GM12878 (cell line): ENCODE data around the gene CELF6. TPM values are rescaled to one million over a fixed set of nuclear protein-coding genes. Genes with fewer than 3 reads are reported as not detected.

Source experiments
- ATAC-seq: fragments of 200-7000 bp; cut with Tn5 transposase; 3 replicates; pipeline ENCODE4 v1.9.1; 2020; ENCODE audit warnings: mild to moderate bottlenecking, moderate library complexity
- BruUV-seq: library from RNA; stranded (reverse); fragments of 400-500 nt; replicated peaks from 2 replicates; lab custom pipeline; 2021; lab: Mats Ljungman, UMichigan
- CTCF ChIA-PET: fragments of 300-600 bp; sonication (Branson Sonifier 250); formaldehyde crosslinking; extraction: SDS; loops from one replicate; lab custom pipeline; 2021; ENCODE audit warnings: inconsistent platforms; lab: Yijun Ruan, JAX
- POLR2A ChIA-PET: fragments of 350-600 bp; formaldehyde crosslinking; extraction: SDS; loops from one replicate; lab custom pipeline; 2021; ENCODE audit warnings: inconsistent platforms; lab: Charles Lee
- RAD21 ChIA-PET: fragments of 300-600 bp; sonication (Branson Sonifier 250); formaldehyde crosslinking; loops from one replicate; lab custom pipeline; 2023; ENCODE audit warnings: antibody characterized with exemption; ENCODE audit not compliant: unreplicated experiment; lab: Charles Lee
- SMC1A ChIA-PET: fragments of 300-600 bp; sonication (Branson Sonifier 250); formaldehyde crosslinking; loops from one replicate; lab custom pipeline; 2023; ENCODE audit not compliant: unreplicated experiment, uncharacterized antibody; lab: Charles Lee
- DNase-seq: peaks from one replicate; pipeline ENCODE4 v3.0.0-alpha.2; 2011; ENCODE audit warnings: low read depth, low spot score
- FAIRE-seq: peaks from 3 replicates; lab custom pipeline; 2011; peaks lifted over from hg19 to GRCh38; lab: Jason Lieb, UNC
- H2AFZ ChIP-seq: 2 replicates; pipeline ENCODE4 v1.6.0; 2011; ENCODE audit warnings: low read depth, low read length, control low read depth; ENCODE audit not compliant: control insufficient read depth
- H3K27ac ChIP-seq: 2 replicates; pipeline ENCODE4 v1.5.1; 2011; ENCODE audit warnings: control low read depth; ENCODE audit not compliant: control insufficient read depth, insufficient read depth
- H3K27me3 ChIP-seq, 2 experiments: replicated peaks in 1 of 2; 2 replicates each; pipeline versions ENCODE4 v1.6.0 to v1.6.1; 2011; ENCODE audit warnings: low read length in 1 of 2; ENCODE audit not compliant: control insufficient read depth in 2 of 2, insufficient read depth in 2 of 2
- H3K36me3 ChIP-seq, 2 experiments: 2 replicates each; pipeline ENCODE4 v1.5.1; 2011; ENCODE audit warnings: low read length in 1 of 2; ENCODE audit not compliant: control insufficient read depth in 2 of 2, insufficient read depth in 2 of 2
- H3K4me1 ChIP-seq: 2 replicates; pipeline ENCODE4 v1.6.1; 2011; ENCODE audit warnings: mild to moderate bottlenecking, low read length, moderate library complexity, mixed read lengths; ENCODE audit not compliant: control insufficient read depth, insufficient read depth
- H3K4me2 ChIP-seq: 2 replicates; pipeline ENCODE4 v1.6.0; 2011; ENCODE audit warnings: control low read depth; ENCODE audit not compliant: control insufficient read depth, insufficient read depth
- H3K4me3 ChIP-seq: fragments of 200-600 bp; sonication (generic); 2 replicates; pipeline ENCODE4 v1.5.1; 2016
- H3K79me2 ChIP-seq: 2 replicates; pipeline ENCODE4 v1.6.0; 2011; ENCODE audit warnings: low read length; ENCODE audit not compliant: control insufficient read depth, insufficient read depth
- H3K9ac ChIP-seq: 2 replicates; pipeline ENCODE4 v1.8.0; 2011; ENCODE audit warnings: low read length, control low read depth, mixed read lengths; ENCODE audit not compliant: control insufficient read depth, insufficient read depth
- H3K9me3 ChIP-seq: replicated peaks from 3 replicates; pipeline ENCODE4 v1.5.1; 2011; ENCODE audit warnings: mild to moderate bottlenecking, low read length; ENCODE audit not compliant: control insufficient read depth, insufficient read depth
- H4K20me1 ChIP-seq: 2 replicates; pipeline ENCODE4 v1.6.0; 2011; ENCODE audit not compliant: control insufficient read depth, insufficient read depth
- CEBPZ ChIP-seq: fragments of 150-350 bp; IDR thresholded peaks from 2 replicates; pipeline ENCODE4 v1.6.1; 2016; ENCODE audit warnings: low read depth, low read length
- CHD4 ChIP-seq: fragments of 200-600 bp; sonication (generic); IDR thresholded peaks from 2 replicates; pipeline ENCODE4 v1.6.1; 2016; ENCODE audit warnings: mild to moderate bottlenecking
- E2F4 ChIP-seq: IDR thresholded peaks from 2 replicates; pipeline ENCODE4 v1.6.1; 2012; ENCODE audit warnings: low read depth, low read length, improper control_type of control experiment
- EGR1 ChIP-seq, 2 experiments: IDR thresholded peaks; 1 replicate in 1 of 2; 2 replicates in 1 of 2; pipeline ENCODE4 v1.6.1; 2011 to 2012; ENCODE audit warnings: low read depth in 2 of 2, low read length in 2 of 2, borderline replicate concordance in 1 of 2, mild to moderate bottlenecking in 1 of 2, moderate library complexity in 1 of 2
- FOS ChIP-seq: IDR thresholded peaks from 3 replicates; pipeline ENCODE4 v1.6.1; 2011; ENCODE audit warnings: borderline replicate concordance; ENCODE audit not compliant: insufficient read length; ENCODE audit errors: extremely low read depth
- GATAD2B ChIP-seq: fragments of 450-650 bp; conservative IDR thresholded peaks from 2 replicates; pipeline ENCODE4 v1.6.1; 2017; ENCODE audit warnings: low read depth, mild to moderate bottlenecking, moderate library complexity
- MXI1 ChIP-seq: fragments of 150-350 bp; IDR thresholded peaks from 2 replicates; pipeline ENCODE4 v1.6.1; 2011; ENCODE audit warnings: low read depth, mild to moderate bottlenecking, inconsistent platforms, low read length, improper control_type of control experiment
- SMARCA5 ChIP-seq: fragments of 450-650 bp; IDR thresholded peaks from 2 replicates; pipeline ENCODE4 v1.6.1; 2017; ENCODE audit warnings: mild to moderate bottlenecking
- TCF7 ChIP-seq: IDR thresholded peaks from 2 replicates; pipeline ENCODE4 v1.6.1; 2014; ENCODE audit warnings: antibody characterized with exemption, borderline replicate concordance
- USF2 ChIP-seq: IDR thresholded peaks from 2 replicates; pipeline ENCODE4 v1.6.1; 2011; ENCODE audit warnings: low read depth, low read length, improper control_type of control experiment, borderline replicate concordance
- ZNF217 ChIP-seq: fragments of 450-650 bp; IDR thresholded peaks from 2 replicates; pipeline ENCODE4 v1.6.1; 2017; ENCODE audit warnings: antibody characterized with exemption, mild to moderate bottlenecking
- ZNF622 ChIP-seq: fragments of 450-650 bp; IDR thresholded peaks from 2 replicates; pipeline ENCODE4 v1.6.1; 2017; ENCODE audit warnings: mild to moderate bottlenecking, inconsistent platforms
- ZNF687 ChIP-seq: fragments of 450-650 bp; IDR thresholded peaks from 2 replicates; pipeline ENCODE4 v1.6.1; 2017; ENCODE audit warnings: mild to moderate bottlenecking, moderate library complexity
- WGBS: methylation state at CpG from one replicate; pipeline ENCODE4 v1.1.6; 2016; ENCODE audit warnings: low lambda C conversion rate; ENCODE audit not compliant: insufficient replicate concordance, insufficient coverage; ENCODE audit errors: missing lambda C conversion rate; 5-methylcytosine and 5-hydroxymethylcytosine counted together
- in situ Hi-C: fragments of 300-500 bp; cut with MboI; formaldehyde crosslinking; loops from 9 replicates; pipeline ENCODE4 v1.14.3; 2018; ENCODE audit warnings: mixed read lengths
- intact Hi-C: fragments of 100-400 bp; cut with micrococcal nuclease; formaldehyde crosslinking; loops from one replicate; pipeline ENCODE4 v1.14.2; 2022; ENCODE audit not compliant: unreplicated experiment
- polyA plus RNA-seq, 11 experiments: library from polyadenylated mRNA; depleted of rRNA in 4 of 11; unstranded in 6 of 11; stranded (reverse) in 5 of 11; fragments of >200 nt; fragmentation: Nextera tagmentation in 4 of 11; fragmentation: Illumina TruSeq in 1 of 11; extraction: Ambion mirVana in 4 of 11; extraction: Trizol in 1 of 11; gene quantifications; 1 replicate in 1 of 11; 2 replicates in 10 of 11; pipeline versions ENCODE4 v1.2.1 to v1.2.3, GENCODE V29; 2011 to 2016; ENCODE audit warnings: inconsistent platforms in 2 of 11, missing spikeins in 2 of 11, low read depth in 1 of 11
- total RNA-seq, 4 experiments: library from RNA; depleted of rRNA in 3 of 4; stranded (reverse); fragments of >200 nt in 3 of 4; fragmentation: Illumina TruSeq in 1 of 4; extraction: Trizol in 1 of 4; gene quantifications; 2 replicates each; pipeline versions ENCODE4 v1.2.1 to v1.2.3, GENCODE V29; 2013 to 2021

Gene CELF6
- total and polyA plus RNA-seq, 10 of the 15 experiments (the other 5 are each of a cell fraction or from before 2014, with no cell fraction given), result 0.06 to 0.54 (median 0.23) TPM; not detected in 1

- Histone ChIP-seq H3K4me2 (no peak overlapping the region), H3K36me3 (peaks cover 6 to 12% of the 10 kb centered on the region in 2 experiments), H2AFZ (no peak overlapping the region), H3K4me3 (no peak overlapping the region), H3K79me2 (no peaks in the 10 kb centered on the region), H3K27ac (no peak overlapping the region), H3K9ac (no peak overlapping the region), H3K27me3 (no peaks in the 10 kb centered on the region), H3K4me1 (no peaks in the 10 kb centered on the region), H4K20me1 (no peaks in the 10 kb centered on the region), H3K9me3 (no peaks in the 10 kb centered on the region)
- ChIA-PET SMC1A (interaction anchor here (1.6 kb wide), 1 partner anchor 16 kb away, joined by 6 read pairs; no protein-coding TSS in a partner anchor), RAD21 (interaction anchor here (1.4 kb wide), 1 partner anchor 11 kb away, joined by 4 read pairs; no protein-coding TSS in a partner anchor), CTCF (interaction anchor here (1.2 kb wide), 1 partner anchor 54 kb away, joined by 3 read pairs; no protein-coding TSS in a partner anchor), POLR2A (interaction anchor here (0.7 to 1.6 kb wide), 2 partner anchors 16 to 36 kb away, joined by 3 to 9 read pairs; no protein-coding TSS in a partner anchor)
- no peak for ATAC-seq
- in situ Hi-C loops (no loop called here), intact Hi-C loops (no loop called here)
- BruUV-seq, result no TSS peak
- FAIRE-seq, result no peak
- DNase-seq, result no peak
- 98% methylated on average over 2 of the region's 2 CpGs for WGBS
- TF ChIP-seq ZNF622 (no peak), SMARCA5 (no peak), CEBPZ (no peak), ZNF687 (no peak), E2F4 (no peak), GATAD2B (no peak), MXI1 (no peak), FOS (no peak), TCF7 (no peak), EGR1 (IDR thresholded peaks at IDR 0.05; ENCODE audit: borderline replicate concordance in 1 of 2, low read depth in 2 of 2, low read length in 2 of 2) (no peak), CHD4 (no peak), ZNF217 (no peak), USF2 (no peak)
Measured at GRCh38 chr15:72242775-72243370, 77.1 kb downstream of the CELF6 start.
